ENCODE data around the gene TNFAIP2.

- TF ChIP-seq CTCF (conservative IDR thresholded peaks at IDR 0.05; ENCODE audit: low read depth, low read length) (no peak), SMC3 (IDR thresholded peaks at IDR 0.05; ENCODE audit: low read depth, low read length) (no peak), POLR2A (IDR thresholded peaks at IDR 0.05; ENCODE audit: low read depth, low read length) (no peak), RFX5 (IDR thresholded peaks at IDR 0.05; ENCODE audit: low read depth, low read length) (no peak), MAZ (IDR thresholded peaks at IDR 0.05; ENCODE audit: borderline replicate concordance, low read depth, low read length) (no peak), CEBPB (IDR thresholded peaks at IDR 0.05; ENCODE audit: low read depth, low read length) (no peak), RAD21 (IDR thresholded peaks at IDR 0.05; ENCODE audit: low read length) (no peak), FOS (IDR thresholded peaks at IDR 0.05; ENCODE audit: low read depth, low read length) (no peak), BHLHE40 (IDR thresholded peaks at IDR 0.05; ENCODE audit: low read depth, low read length) (no peak), ELK1 (IDR thresholded peaks at IDR 0.05; ENCODE audit: borderline replicate concordance, low read depth, low read length) (no peak), RCOR1 (IDR thresholded peaks at IDR 0.05; ENCODE audit: insufficient replicate concordance, low read length) (no peak), NFE2L2 (IDR thresholded peaks at IDR 0.05; ENCODE audit: low read depth, low read length) (no peak)
- TF ChIP-seq, protein P1, sequence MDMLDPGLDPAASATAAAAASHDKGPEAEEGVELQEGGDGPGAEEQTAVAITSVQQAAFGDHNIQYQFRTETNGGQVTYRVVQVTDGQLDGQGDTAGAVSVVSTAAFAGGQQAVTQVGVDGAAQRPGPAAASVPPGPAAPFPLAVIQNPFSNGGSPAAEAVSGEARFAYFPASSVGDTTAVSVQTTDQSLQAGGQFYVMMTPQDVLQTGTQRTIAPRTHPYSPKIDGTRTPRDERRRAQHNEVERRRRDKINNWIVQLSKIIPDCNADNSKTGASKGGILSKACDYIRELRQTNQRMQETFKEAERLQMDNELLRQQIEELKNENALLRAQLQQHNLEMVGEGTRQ (IDR thresholded peaks at IDR 0.05; ENCODE audit: low read depth, low read length) = no peak
These were observed 15.3 kb downstream of the TNFAIP2 start for GRCh38 chr14:103138301-103139131.

Data from IMR-90 (cell line).